ENCODE data around the gene NBDY. TPM values are rescaled to one million over a fixed set of nuclear protein-coding genes. Genes with fewer than 3 reads are reported as not detected.
"Not testable (repeated sequence)": the region's sequence is repeated elsewhere in the genome, so short reads cannot be mapped to it uniquely, and the experiment has no call there.

The NBDY gene, protein sequence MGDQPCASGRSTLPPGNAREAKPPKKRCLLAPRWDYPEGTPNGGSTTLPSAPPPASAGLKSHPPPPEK
- total RNA-seq (10 to 100 TPM; 25.0 to 28.3 TPM), total RNA-seq (4.7 to 36.6 (median 15.3) reads per million in 172 experiments)
- 34.2 TPM for polyA plus RNA-seq (2013, experiment 1 of 2)
- polyA plus RNA-seq (2013, experiment 2 of 2), result 35.2 TPM

DNA sequence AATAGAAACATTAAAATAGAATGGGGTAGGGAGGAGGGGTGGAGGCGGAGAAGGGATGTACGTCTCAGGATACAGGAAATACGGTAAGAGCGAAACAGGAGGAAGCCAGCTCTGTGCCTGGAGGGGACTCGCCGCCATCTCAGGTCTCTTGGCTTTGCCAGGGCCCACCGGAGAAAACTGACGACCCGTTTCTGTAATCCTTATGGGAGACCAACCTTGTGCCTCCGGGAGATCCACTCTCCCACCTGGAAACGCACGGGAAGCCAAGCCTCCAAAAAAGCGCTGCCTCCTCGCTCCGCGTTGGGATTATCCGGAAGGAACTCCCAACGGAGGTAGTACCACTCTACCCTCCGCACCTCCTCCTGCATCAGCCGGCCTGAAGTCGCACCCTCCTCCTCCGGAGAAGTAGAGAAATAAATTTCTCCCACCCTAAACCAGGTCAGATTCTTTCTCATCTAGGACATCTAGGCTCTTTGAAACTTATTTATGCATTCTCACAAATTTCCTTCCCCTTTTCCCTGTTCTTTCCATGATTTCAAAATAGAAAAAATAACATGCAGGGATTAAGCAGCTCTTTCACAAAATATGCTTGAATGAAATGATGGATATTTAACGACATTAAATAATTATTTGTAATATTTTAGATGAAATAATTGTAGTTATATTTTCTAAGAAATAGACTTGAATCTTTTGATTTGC, at the start of gene NBDY:
Gene NBDY (plus strand): TSS at position 92 of the 699 bp plus-strand sequence. CDS start 111 bp downstream, at position 203.
- Mint-ChIP-seq H3K27me3 (no peaks in the 10 kb centered on the region), H3K4me1 (ENCODE audit: low read depth) (peaks cover 53% of the 10 kb centered on the region), H3K36me3 (ENCODE audit: low read depth) (peaks cover 15% of the 10 kb centered on the region), H3K9me3 (no peaks in the 10 kb centered on the region), H3K27ac (peak within 1 kb of the TSS; percentile 92), H3K4me3 (peak within 1 kb of the TSS; percentile 96)
- Histone ChIP-seq H3K27ac (ENCODE audit: low read depth in 1 of 2, low read length in 2 of 2) (peak within 1 kb of the TSS; percentile 61 to 81), H3K27me3 (ENCODE audit: control insufficient read depth in 1 of 2, insufficient read depth in 2 of 2, low read length in 2 of 2) (no peaks in the 10 kb centered on the region), H3K4me3 (ENCODE audit: low read length) (peak within 1 kb of the TSS; percentile 82), H3K9me3 (ENCODE audit: control insufficient read depth in 1 of 2, insufficient read depth in 1 of 2, low read length in 2 of 2) (no peaks in the 10 kb centered on the region), H3K36me3 (ENCODE audit: insufficient read depth, low read length) (no peaks in the 10 kb centered on the region), H3K4me1 (ENCODE audit: insufficient read depth, low read length) (peaks cover 4% of the 10 kb centered on the region)
- ChIA-PET CTCF (interaction anchor here (2.4 kb wide), 1 partner anchor 447 kb away, joined by 17 read pairs; no protein-coding TSS in a partner anchor), POLR2A (interaction anchor here (0.6 to 2.6 kb wide), 4 partner anchors 364 to 1729 kb away, joined by 3 to 7 read pairs (median 4); partner anchors contain the start of gene APEX2)
- peak; percentile 80 for ATAC-seq (ENCODE audit: poor library complexity)
- intact Hi-C loops (cut with DNase I, micrococcal nuclease), result loop anchor here (5.0 kb wide), 2 partner anchors 162 to 167 kb away; partner anchors contain the start of gene UBQLN2 (in 1 of the 2)
- peak in 11 of 14 experiments; percentile 3 to 66 (median 15) for DNase-seq
- TF ChIP-seq, protein P1, sequence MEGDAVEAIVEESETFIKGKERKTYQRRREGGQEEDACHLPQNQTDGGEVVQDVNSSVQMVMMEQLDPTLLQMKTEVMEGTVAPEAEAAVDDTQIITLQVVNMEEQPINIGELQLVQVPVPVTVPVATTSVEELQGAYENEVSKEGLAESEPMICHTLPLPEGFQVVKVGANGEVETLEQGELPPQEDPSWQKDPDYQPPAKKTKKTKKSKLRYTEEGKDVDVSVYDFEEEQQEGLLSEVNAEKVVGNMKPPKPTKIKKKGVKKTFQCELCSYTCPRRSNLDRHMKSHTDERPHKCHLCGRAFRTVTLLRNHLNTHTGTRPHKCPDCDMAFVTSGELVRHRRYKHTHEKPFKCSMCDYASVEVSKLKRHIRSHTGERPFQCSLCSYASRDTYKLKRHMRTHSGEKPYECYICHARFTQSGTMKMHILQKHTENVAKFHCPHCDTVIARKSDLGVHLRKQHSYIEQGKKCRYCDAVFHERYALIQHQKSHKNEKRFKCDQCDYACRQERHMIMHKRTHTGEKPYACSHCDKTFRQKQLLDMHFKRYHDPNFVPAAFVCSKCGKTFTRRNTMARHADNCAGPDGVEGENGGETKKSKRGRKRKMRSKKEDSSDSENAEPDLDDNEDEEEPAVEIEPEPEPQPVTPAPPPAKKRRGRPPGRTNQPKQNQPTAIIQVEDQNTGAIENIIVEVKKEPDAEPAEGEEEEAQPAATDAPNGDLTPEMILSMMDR (IDR thresholded peaks at IDR 0.05), result no peak

DNA sequence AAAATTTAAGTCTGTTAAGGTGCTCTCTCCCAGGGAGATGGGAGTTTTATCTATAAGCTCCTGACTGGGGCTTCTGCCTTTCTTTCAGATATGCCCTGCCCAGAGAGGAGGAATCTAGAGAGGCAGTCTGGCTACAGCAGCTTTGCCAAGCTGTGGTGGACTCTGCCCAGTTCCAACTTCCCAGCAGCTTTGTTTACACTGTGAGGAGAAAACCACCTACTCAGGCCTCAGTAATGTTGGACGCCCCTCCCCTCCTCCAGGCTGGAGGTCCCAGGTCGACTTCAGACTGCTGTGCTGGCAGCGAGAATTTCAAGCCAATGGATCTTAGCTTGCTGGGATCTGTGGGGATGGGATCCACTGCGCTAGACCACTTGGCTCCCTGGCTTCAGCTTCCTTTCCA, 24.5 kb upstream of the NBDY start:
- DNase-seq; H3K9me3 Mint-ChIP-seq; ATAC-seq (ENCODE audit: poor library complexity); POLR2A ChIA-PET; H3K27me3 ChIP-seq (ENCODE audit: control insufficient read depth in 1 of 2, insufficient read depth in 2 of 2, low read length in 2 of 2); H3K9me3 ChIP-seq (ENCODE audit: control insufficient read depth in 1 of 2, insufficient read depth in 1 of 2, low read length in 2 of 2); CTCF ChIA-PET; H3K27ac Mint-ChIP-seq; H3K27ac ChIP-seq (ENCODE audit: low read depth in 1 of 2, low read length in 2 of 2); H3K36me3 Mint-ChIP-seq (ENCODE audit: low read depth); H3K4me1 Mint-ChIP-seq (ENCODE audit: low read depth); H3K4me3 ChIP-seq (ENCODE audit: low read length); H3K4me1 ChIP-seq (ENCODE audit: insufficient read depth, low read length); H3K36me3 ChIP-seq (ENCODE audit: insufficient read depth, low read length); H3K27me3 Mint-ChIP-seq; H3K4me3 Mint-ChIP-seq: not testable (repeated sequence)
- intact Hi-C loops (cut with DNase I, micrococcal nuclease), result loop anchor here in 1 of 2 experiments (10.0 kb wide), 1 partner anchor 90 kb away; no protein-coding TSS in a partner anchor

DNA sequence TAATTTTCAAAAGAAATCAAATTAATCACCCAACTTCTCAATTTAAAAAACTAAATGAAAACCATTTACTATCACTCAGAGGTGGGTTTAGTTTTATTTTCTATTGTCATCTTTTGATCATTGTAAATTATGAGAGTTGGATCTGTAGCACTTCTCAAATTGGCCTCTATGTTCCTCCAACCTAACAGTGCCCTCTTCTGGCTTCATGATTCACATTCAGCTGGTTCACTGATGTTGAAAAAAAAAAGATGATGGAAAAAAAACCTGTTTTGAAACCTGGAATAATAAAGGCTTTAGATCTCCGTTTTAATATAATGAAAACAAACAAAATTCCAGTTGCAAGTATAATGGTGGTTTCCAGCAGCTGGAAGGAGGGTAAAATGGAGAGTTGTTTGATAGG, 2.4 kb upstream of the NBDY start:
- no peak overlapping the region for H3K4me3 ChIP-seq (ENCODE audit: low read length)
- Mint-ChIP-seq H3K27me3 (no peaks in the 10 kb centered on the region), H3K36me3 (ENCODE audit: low read depth) (peaks cover 10% of the 10 kb centered on the region), H3K27ac (peak overlapping the region; percentile 71), H3K4me1 (ENCODE audit: low read depth) (peaks cover 40% of the 10 kb centered on the region), H3K9me3 (no peaks in the 10 kb centered on the region), H3K4me3 (peak overlapping the region; percentile 64)
- peak in 6 of 14 experiments; percentile 7 to 75 (median 52) for DNase-seq
- peak; percentile 51 for ATAC-seq (ENCODE audit: poor library complexity)
- ChIA-PET CTCF (interaction anchor here (0.6 to 1.7 kb wide), 10 partner anchors 8 to 479 kb away, joined by 3 to 14 read pairs (median 3); no protein-coding TSS in a partner anchor), POLR2A (interaction anchor here (0.6 to 1.3 kb wide), 3 partner anchors 134 to 445 kb away, joined by 3 to 7 read pairs (median 3); no protein-coding TSS in a partner anchor)
- no peaks in the 10 kb centered on the region for H3K36me3 ChIP-seq (ENCODE audit: insufficient read depth, low read length)
- H3K27me3 ChIP-seq (ENCODE audit: control insufficient read depth in 1 of 2, insufficient read depth in 2 of 2, low read length in 2 of 2), result no peaks in the 10 kb centered on the region
- intact Hi-C loops (cut with DNase I, micrococcal nuclease), result loop anchor here (1.0 to 5.0 kb wide), 4 partner anchors 159 to 444 kb away; partner anchors contain the start of gene UBQLN2 (in 1 of the 2)
- peaks cover 4% of the 10 kb centered on the region for H3K4me1 ChIP-seq (ENCODE audit: insufficient read depth, low read length)
- H3K27ac ChIP-seq (ENCODE audit: low read depth in 1 of 2, low read length in 2 of 2), result no peak overlapping the region
- H3K9me3 ChIP-seq (ENCODE audit: control insufficient read depth in 1 of 2, insufficient read depth in 1 of 2, low read length in 2 of 2), result no peaks in the 10 kb centered on the region
- TF ChIP-seq, protein P1 (IDR thresholded peaks at IDR 0.05), result peak; percentile 58
